HCT116 (cell line): Measurements from ENCODE around the gene SDK1. TPM values are rescaled to one million over a fixed set of nuclear protein-coding genes. Genes with fewer than 3 reads are reported as not detected.

Experiments
- ATAC-seq: fragments of 200-7000 bp; cut with Tn5 transposase; 2 replicates; pipeline ENCODE4 v1.9.1; 2020; ENCODE audit warnings: mild to moderate bottlenecking, moderate library complexity
- BruUV-seq: library from RNA; stranded (reverse); fragments of 400-500 nt; replicated peaks from 2 replicates; lab custom pipeline; 2021; lab: Mats Ljungman, UMichigan
- CTCF ChIA-PET: fragments of 300-600 bp; sonication (Branson Sonifier 250); formaldehyde crosslinking; loops from one replicate; lab custom pipeline; 2021; ENCODE audit warnings: antibody characterized with exemption; lab: Charles Lee
- POLR2A ChIA-PET: fragments of 300-600, 350-600 bp; sonication (Branson Sonifier 250); formaldehyde crosslinking; loops from one replicate; lab custom pipeline; 2021; ENCODE audit warnings: antibody characterized with exemption; lab: Charles Lee
- RAD21 ChIA-PET, 2 experiments: fragments of 300-600 bp; sonication (Branson Sonifier 250); formaldehyde crosslinking; loops; one replicate each; lab custom pipeline; 2023; ENCODE audit warnings: low total read pairs in 2 of 2; ENCODE audit not compliant: uncharacterized antibody in 2 of 2, unreplicated experiment in 2 of 2, low non-redundant PET in 1 of 2; lab: Charles Lee
- DNase-seq: peaks from one replicate; pipeline ENCODE4 v3.0.0-alpha.2; 2010; ENCODE audit warnings: low read depth, low spot score
- H2AFZ ChIP-seq: fragments of 200-600 bp; shearing (Covaris generic), sonication (generic); 2 replicates; pipeline ENCODE4 v1.6.1; 2017; ENCODE audit warnings: low read depth, mixed run types, mixed read lengths, antibody characterized with exemption, low read length; ENCODE audit not compliant: poor library complexity, severe bottlenecking
- H3K27ac ChIP-seq: 2 replicates; pipeline ENCODE4 v1.5.1; 2012; ENCODE audit warnings: low read depth, low read length
- H3K27me3 ChIP-seq: fragments of 200-600 bp; sonication (generic); 2 replicates; pipeline ENCODE4 v1.6.1; 2016; ENCODE audit warnings: mixed run types, low read length, mixed read lengths; ENCODE audit not compliant: insufficient read depth
- H3K36me3 ChIP-seq, 2 experiments: fragments of 200-500 bp in 1 of 2; fragments of 200-600 bp in 1 of 2; sonication (Bioruptor generic) in 1 of 2; sonication (generic) in 1 of 2; 2 replicates each; pipeline versions ENCODE4 v1.5.1 to v1.6.1; 2014 to 2016; ENCODE audit warnings: low read length in 2 of 2, inconsistent platforms in 1 of 2, mixed read lengths in 1 of 2, mixed run types in 1 of 2; ENCODE audit not compliant: insufficient read depth in 2 of 2, control insufficient read depth in 1 of 2
- H3K4me1 ChIP-seq, 2 experiments: fragments of 200-600 bp in 1 of 2; sonication (generic) in 1 of 2; 2 replicates each; pipeline versions ENCODE4 v1.5.1 to v1.6.1; 2012 to 2017; ENCODE audit warnings: low read length in 2 of 2, inconsistent platforms in 1 of 2, mild to moderate bottlenecking in 1 of 2, mixed read lengths in 1 of 2, mixed run types in 1 of 2, moderate library complexity in 1 of 2; ENCODE audit not compliant: insufficient read depth in 2 of 2, control insufficient read depth in 1 of 2
- H3K4me2 ChIP-seq: fragments of 200-600 bp; sonication (generic); 2 replicates; pipeline ENCODE4 v1.6.1; 2017; ENCODE audit warnings: mixed run types, low read length, mixed read lengths
- H3K4me3 ChIP-seq, 2 experiments: fragments of 200-600 bp in 1 of 2; sonication (generic) in 1 of 2; replicated peaks in 1 of 2; 2 replicates each; pipeline ENCODE4 v1.5.1; 2011 to 2016; ENCODE audit warnings: low read length in 2 of 2, control low read depth in 1 of 2, low read depth in 1 of 2, mild to moderate bottlenecking in 1 of 2, mixed read lengths in 1 of 2, mixed run types in 1 of 2
- H3K79me2 ChIP-seq: fragments of 200-600 bp; sonication (generic); 2 replicates; pipeline ENCODE4 v1.6.1; 2017; ENCODE audit warnings: mild to moderate bottlenecking, mixed run types, low read length, moderate library complexity, mixed read lengths; ENCODE audit not compliant: insufficient read depth
- H3K9ac ChIP-seq: fragments of 200-600 bp; sonication (generic); 2 replicates; pipeline ENCODE4 v1.6.1; 2016; ENCODE audit warnings: low read length, mixed read lengths
- H3K9me2 ChIP-seq: fragments of 200-600 bp; sonication (generic), shearing (Covaris generic); 2 replicates; pipeline ENCODE4 v1.6.1; 2017; ENCODE audit warnings: mixed run types, mild to moderate bottlenecking, moderate library complexity; ENCODE audit not compliant: insufficient read depth
- H3K9me3 ChIP-seq, 2 experiments: fragments of 200-500 bp in 1 of 2; fragments of 200-600 bp in 1 of 2; sonication (Bioruptor generic) in 1 of 2; sonication (generic) in 1 of 2; 2 replicates each; pipeline ENCODE4 v1.6.1; 2014 to 2017; ENCODE audit warnings: low read length in 2 of 2, mixed read lengths in 2 of 2, inconsistent platforms in 1 of 2, low read depth in 1 of 2, mild to moderate bottlenecking in 1 of 2, mixed run types in 1 of 2, moderate library complexity in 1 of 2; ENCODE audit not compliant: control insufficient read depth in 1 of 2, insufficient read depth in 1 of 2
- H4K20me1 ChIP-seq: fragments of 200-600 bp; sonication (generic), shearing (Covaris generic); 2 replicates; pipeline ENCODE4 v1.6.1; 2017; ENCODE audit warnings: mixed run types, mild to moderate bottlenecking, moderate library complexity; ENCODE audit not compliant: insufficient read depth
- CBX3 ChIP-seq: IDR thresholded peaks from 2 replicates; pipeline ENCODE4 v1.6.1; 2012; ENCODE audit warnings: low read depth
- CEBPB ChIP-seq: IDR thresholded peaks from 2 replicates; pipeline ENCODE4 v1.6.1; 2012; ENCODE audit warnings: low read depth
- EZH2 ChIP-seq: fragments of 200-600 bp; sonication (generic); IDR thresholded peaks from 2 replicates; pipeline ENCODE4 v1.6.1; 2017; ENCODE audit warnings: antibody characterized with exemption, mixed run types
- FOSL1 ChIP-seq: IDR thresholded peaks from 2 replicates; pipeline ENCODE4 v1.6.1; 2012; ENCODE audit warnings: low read depth
- POLR2A ChIP-seq: IDR thresholded peaks from 2 replicates; pipeline ENCODE4 v1.7.0; 2011; ENCODE audit warnings: borderline replicate concordance; ENCODE audit not compliant: insufficient read depth, insufficient read length; ENCODE audit errors: extremely low read depth
- POLR2AphosphoS5 ChIP-seq: IDR thresholded peaks from 2 replicates; pipeline ENCODE4 v1.6.1; 2011; ENCODE audit warnings: mild to moderate bottlenecking, low read depth, low read length, moderate library complexity
- RAD21 ChIP-seq: IDR thresholded peaks from 2 replicates; pipeline ENCODE4 v1.6.1; 2012; ENCODE audit warnings: low read depth, mild to moderate bottlenecking
- SP1 ChIP-seq: IDR thresholded peaks from 2 replicates; pipeline ENCODE4 v1.6.1; 2012; ENCODE audit warnings: low read depth
- TCF7L2 ChIP-seq: IDR thresholded peaks from 2 replicates; pipeline ENCODE4 v1.7.0; 2011; ENCODE audit warnings: borderline replicate concordance, inconsistent platforms; ENCODE audit not compliant: insufficient read depth, insufficient read length; ENCODE audit errors: extremely low read depth
- ZFX ChIP-seq: fragments of 450-650 bp; IDR thresholded peaks from 2 replicates; pipeline ENCODE4 v1.6.1; 2017
- ZNF274 ChIP-seq: fragments of 200-500 bp; sonication (Bioruptor generic); IDR thresholded peaks from 2 replicates; pipeline ENCODE4 v1.6.1; 2014; ENCODE audit warnings: mild to moderate bottlenecking, low read depth, low read length, inconsistent platforms
- intact Hi-C: fragments of 100-400 bp; cut with micrococcal nuclease; formaldehyde crosslinking; loops from 2 replicates; pipeline ENCODE4 v1.10.0; 2022
- total RNA-seq: library from RNA; stranded (reverse); gene quantifications from one replicate; pipeline ENCODE4 v1.2.1, GENCODE V29; 2021; ENCODE audit not compliant: unreplicated experiment
- TF ChIP-seq, protein P1 (sequence below): IDR thresholded peaks from 2 replicates; pipeline ENCODE4 v1.6.1; 2012
- TF ChIP-seq, protein P2 (sequence below): IDR thresholded peaks from 2 replicates; pipeline ENCODE4 v1.6.1; 2012

SDK1 gene
- total RNA-seq, 1 experiment from 2014 or later: 0.05 TPM

DNA sequence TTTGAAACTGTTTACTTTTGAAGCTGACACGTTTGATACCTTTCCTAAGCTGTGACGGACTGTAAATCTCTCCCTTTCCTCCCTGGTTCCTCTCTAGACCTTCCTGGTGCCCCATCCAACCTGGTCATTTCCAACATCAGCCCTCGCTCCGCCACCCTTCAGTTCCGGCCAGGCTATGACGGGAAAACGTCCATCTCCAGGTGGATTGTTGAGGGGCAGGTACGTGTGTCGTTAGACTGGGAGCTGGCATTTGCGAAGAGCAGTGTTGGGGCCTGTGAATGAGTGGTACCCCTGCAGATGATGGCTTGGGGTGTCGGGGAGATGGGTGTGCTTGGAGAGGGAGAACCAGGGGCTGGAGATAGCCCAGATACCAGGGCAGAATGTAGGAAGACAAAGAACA lies 778.3 kb downstream of the SDK1 start:
- Histone ChIP-seq H4K20me1 (no peaks in the 10 kb centered on the region), H3K9me2 (no peaks in the 10 kb centered on the region), H3K9me3 (no peaks in the 10 kb centered on the region), H3K4me2 (no peak overlapping the region), H3K27ac (no peak overlapping the region), H3K79me2 (no peaks in the 10 kb centered on the region), H3K27me3 (no peaks in the 10 kb centered on the region), H2AFZ (no peak overlapping the region), H3K4me3 (no peak overlapping the region), H3K36me3 (no peaks in the 10 kb centered on the region), H3K4me1 (no peaks in the 10 kb centered on the region), H3K9ac (no peak overlapping the region)
- no TSS peak for BruUV-seq
- intact Hi-C loops: no loop called here
- ATAC-seq (no peak), DNase-seq (no peak)
- RAD21 ChIA-PET: no interaction called here
- TF ChIP-seq RAD21: no peak
- TF ChIP-seq POLR2AphosphoS5: no peak
- TF ChIP-seq CEBPB: no peak
- TF ChIP-seq TCF7L2: no peak
- no peak for TF ChIP-seq ZNF274
- TF ChIP-seq, protein P1, sequence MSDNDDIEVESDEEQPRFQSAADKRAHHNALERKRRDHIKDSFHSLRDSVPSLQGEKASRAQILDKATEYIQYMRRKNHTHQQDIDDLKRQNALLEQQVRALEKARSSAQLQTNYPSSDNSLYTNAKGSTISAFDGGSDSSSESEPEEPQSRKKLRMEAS: no peak
- TF ChIP-seq POLR2A: no peak
- TF ChIP-seq FOSL1: no peak
- TF ChIP-seq SP1: no peak
- TF ChIP-seq CBX3: no peak
- POLR2A ChIA-PET: no interaction called here
- CTCF ChIA-PET: no interaction called here

DNA sequence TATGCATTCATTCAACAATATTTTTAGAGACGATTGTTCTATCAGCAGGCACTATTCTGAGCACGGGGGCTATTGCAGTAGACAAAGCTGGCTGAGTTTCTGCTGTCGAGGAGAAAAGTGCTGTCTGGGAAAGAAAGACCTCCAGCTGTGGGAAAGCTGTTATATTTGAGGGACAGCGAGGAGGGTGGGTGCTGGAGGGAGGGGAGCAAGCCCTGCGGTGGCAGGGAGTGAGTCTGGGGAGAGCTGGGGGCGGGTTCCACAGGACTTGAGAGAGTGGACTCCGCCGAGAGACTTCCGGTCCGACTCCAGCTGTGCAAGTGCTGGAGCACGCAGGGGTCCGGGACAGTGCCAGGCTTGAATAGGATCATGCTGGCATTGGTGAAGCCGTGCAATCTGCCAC lies 778.9 kb downstream of the SDK1 start:
- BruUV-seq: no TSS peak
- no peaks in the 10 kb centered on the region for H3K27me3 ChIP-seq
- H3K4me3 ChIP-seq: no peak overlapping the region
- no peaks in the 10 kb centered on the region for H3K79me2 ChIP-seq
- no peaks in the 10 kb centered on the region for H3K9me3 ChIP-seq
- H3K9me2 ChIP-seq: no peaks in the 10 kb centered on the region
- H2AFZ ChIP-seq: no peak overlapping the region
- H3K27ac ChIP-seq: no peak overlapping the region
- TF ChIP-seq EZH2 (no peak), POLR2A (no peak), ZFX (no peak)
- TF ChIP-seq, protein P2, sequence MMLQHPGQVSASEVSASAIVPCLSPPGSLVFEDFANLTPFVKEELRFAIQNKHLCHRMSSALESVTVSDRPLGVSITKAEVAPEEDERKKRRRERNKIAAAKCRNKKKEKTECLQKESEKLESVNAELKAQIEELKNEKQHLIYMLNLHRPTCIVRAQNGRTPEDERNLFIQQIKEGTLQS: no peak
- DNase-seq: no peak
- RAD21 ChIA-PET: no interaction called here
- H3K36me3 ChIP-seq: no peaks in the 10 kb centered on the region
- POLR2A ChIA-PET: no interaction called here
- CTCF ChIA-PET: no interaction called here
- no peaks in the 10 kb centered on the region for H3K4me1 ChIP-seq
- no peaks in the 10 kb centered on the region for H4K20me1 ChIP-seq
- no peak overlapping the region for H3K9ac ChIP-seq
- no peak overlapping the region for H3K4me2 ChIP-seq
- ATAC-seq: no peak
- intact Hi-C loops: no loop called here
